ENCODE measurements around the gene OPRPN. TPM values are rescaled to one million over a fixed set of nuclear protein-coding genes. Genes with fewer than 3 reads are reported as not detected.

The OPRPN gene
- total and polyA plus RNA-seq, 2 of the 8 experiments (the other 6 are each of a cell fraction or from before 2014, with no cell fraction given): not detected

DNA sequence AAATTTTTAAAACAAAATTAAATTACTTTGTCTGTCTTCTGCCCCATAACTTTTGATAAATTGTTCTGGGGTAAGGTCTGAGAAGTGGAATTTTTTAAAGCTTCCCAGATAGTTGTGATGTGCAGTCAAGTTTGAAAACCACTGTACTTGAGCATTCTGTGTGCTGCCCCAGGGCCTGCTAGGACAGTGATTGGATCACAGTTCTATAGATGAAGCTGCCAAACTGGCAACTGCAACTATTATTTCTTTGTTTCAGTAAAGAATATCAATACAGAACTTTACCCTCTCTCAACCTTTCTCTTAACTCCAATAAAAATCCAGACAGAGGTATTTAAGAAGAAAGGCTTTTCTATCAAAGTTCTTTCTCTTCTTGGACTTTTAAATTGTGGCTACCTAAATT, at the start of gene OPRPN (continued):
- TF ChIP-seq SIN3A (conservative IDR thresholded peaks at IDR 0.05 in 1 of 2, IDR thresholded peaks at IDR 0.05 in 1 of 2; ENCODE audit: low read depth in 1 of 2, low read length in 2 of 2): no peak
- no peak for TF ChIP-seq TEAD4 (IDR thresholded peaks at IDR 0.05; ENCODE audit: low read depth, low read length)
